ENCODE measurements around the gene DENND1C.
"Not testable (repeated sequence)": the region's sequence is repeated elsewhere in the genome, so short reads cannot be mapped to it uniquely, and the experiment has no call there.

The DENND1C gene

DNA sequence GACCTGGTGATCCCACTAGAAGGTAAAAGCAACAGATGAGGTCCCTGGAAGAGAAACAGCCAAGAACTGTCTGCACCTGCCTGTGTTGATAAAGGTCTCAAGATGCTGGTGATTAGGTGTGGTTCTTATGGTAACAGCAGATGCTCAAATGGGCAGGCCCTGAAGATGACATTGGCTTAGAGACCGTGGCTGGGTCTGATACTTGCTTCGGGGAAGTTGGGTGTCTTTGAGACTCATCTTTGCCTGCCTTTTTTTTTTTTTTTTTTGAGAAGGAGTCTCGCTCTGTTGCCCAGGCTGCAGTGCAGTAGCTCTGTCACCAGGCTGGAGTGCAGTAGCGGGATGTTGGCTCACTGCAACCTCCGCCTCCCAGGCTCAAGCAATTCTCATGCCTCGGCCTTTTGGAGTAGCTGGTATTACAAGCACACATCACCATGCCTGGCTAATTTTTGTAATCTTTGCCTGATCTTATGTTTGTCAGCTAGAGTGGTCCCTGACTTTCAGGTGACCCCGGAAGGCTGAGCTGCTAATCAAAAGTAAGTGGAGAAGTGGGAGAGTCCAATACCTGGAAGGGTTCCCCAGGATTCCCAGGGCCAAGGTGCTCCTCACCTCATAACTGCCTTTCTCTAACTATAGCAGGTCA, 29.9 kb downstream of the DENND1C start:
- DNase-seq, result no peak

DNA sequence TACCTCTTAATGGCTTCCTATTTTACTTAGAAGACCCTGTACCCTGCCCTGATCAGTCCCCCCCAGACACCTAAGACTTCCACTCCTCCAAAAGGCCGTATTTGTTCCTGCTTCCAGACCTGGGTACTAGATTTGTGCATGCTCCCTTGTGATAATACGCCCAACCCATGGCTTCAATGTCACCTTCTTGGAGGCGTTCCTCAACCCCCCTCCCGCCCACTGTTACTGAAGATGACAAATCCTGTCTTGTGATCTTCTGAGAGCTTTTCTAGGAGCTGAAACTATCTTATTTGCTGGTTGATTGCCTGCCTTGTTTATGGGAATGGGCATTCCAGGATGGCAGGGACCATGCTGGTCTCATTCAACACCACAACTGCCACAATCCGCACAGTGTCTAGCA, 31.4 kb downstream of the DENND1C start:
- DNase-seq, result no peak

DNA sequence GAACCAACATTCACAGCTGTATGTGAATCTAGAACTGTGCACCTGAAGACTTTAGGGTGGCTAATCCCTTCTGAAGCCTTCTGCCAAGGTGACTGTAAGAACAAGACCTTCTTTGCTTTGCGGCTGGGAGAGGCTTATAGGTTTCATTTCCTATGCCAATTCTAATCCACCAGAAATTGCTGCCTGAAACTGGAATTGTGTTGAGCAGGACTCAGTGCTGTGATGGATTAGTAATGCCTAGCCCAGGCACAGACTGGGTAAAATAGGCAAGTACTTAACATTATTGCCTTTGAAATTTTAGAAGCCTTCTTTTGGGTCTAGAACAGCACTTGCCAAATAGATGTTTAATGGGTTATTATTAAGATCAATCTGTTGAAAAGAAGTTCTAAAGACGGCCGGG, 33.5 kb downstream of the DENND1C start:
- no peak for DNase-seq

DNA sequence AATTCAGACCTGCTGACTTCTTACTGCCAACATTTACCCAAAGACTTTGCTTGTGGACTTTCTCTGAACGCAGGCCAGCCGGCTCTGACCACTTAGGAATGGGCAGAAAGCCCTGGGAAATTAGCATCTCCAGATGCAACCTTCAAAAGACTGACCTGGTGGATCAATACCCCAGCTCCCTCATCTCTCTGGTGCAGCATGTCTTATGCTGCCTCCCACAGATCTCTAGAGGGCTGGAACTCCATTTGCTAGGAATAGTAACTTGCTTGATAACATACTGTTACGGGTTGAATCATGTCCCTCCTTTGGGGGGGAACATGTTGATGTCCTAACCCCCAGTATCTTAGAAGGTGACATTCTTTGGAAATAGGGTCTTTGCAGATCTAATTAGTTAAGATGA, 35.1 kb downstream of the DENND1C start:
- no peak for DNase-seq

DNA sequence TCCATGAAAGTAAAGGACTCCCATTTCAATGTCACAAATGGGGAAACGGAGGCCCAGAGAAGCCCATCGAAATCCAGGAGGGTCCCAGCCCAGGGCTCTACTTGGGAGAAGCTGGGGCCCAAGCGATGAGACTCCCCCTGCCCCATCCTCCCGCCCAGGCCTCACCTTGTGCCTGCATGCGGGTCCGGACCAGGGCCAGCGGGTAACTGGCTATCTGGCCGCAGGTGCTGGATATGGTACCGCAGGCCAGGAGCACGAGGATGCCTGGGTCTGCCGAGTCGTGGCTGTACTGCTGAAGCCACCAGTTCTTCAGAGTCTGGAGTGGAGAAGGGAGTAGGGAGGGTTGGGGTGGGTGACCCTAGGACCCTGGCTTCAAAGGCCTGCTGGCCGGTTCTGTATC, 37.6 kb downstream of the DENND1C start:
- no peak for DNase-seq

DNA sequence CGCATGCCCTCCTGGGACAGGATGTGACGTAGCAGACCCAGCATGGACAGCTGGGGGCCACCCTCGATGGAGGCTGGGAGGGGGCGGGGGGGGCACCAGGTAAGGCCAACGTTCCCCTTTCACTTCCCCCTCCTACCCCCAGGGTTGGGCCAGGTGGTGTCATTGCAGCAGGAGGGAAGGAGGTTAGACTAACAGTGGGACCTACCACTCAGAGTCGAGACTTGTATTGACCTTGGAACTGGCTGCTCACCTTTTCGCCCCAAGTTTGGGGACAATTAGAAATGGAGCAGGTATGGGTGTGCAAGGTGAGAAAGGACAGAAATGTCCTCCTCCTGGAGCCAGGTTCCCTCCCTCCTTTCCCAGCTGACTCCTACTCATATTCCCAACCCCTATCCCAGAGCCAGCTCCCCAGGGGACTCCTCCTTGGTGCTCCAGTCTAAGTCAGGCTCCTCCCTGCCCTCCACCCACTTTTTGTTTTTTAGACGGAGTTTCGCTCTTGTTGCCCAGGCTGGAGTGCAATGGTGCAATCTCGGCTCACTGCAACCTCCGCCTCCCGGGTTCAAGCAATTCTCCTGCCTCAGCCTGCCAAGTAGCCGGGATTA, 39.4 kb downstream of the DENND1C start:
- DNase-seq, result no peak

DNA sequence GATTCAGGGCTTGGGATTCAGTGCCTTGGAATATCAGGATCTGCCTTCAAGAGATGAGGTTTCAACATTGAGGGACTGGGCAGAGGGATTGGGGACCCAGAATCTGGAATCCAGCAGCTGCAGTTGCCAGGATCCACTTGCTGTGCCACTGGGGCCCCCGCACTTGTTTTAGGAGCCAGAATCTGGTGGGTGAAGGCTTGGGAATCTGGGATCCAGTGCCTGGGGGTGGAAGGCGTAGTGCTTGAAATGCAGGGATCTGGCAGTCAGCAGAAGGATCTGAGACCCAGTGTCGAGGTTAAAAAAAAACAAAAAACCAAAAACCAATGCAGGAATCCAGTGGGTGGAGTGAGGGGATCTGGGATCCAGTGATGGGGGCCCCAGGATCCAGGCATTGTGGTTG, 40.7 kb downstream of the DENND1C start:
- no peak for DNase-seq

DNA sequence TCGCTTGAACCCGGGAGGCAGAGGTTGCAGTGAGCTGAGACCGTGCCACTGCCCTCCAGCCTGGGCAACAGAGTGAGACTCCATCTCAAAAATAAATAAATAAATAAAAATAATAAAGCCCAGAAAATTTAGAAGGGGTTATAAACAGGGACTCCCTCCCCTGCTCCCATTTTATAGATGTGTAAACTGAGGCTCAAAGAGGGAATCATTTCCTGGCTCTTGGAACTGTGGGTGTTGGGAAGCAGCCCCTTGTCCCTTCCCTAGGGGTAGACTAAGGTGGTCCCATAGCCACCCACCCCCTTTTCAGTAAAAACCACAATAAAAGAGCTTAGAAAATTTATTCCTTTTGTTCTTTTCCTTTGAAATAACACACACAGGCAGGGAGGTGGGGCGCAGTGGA, 41.8 kb downstream of the DENND1C start:
- DNase-seq, result no peak

DNA sequence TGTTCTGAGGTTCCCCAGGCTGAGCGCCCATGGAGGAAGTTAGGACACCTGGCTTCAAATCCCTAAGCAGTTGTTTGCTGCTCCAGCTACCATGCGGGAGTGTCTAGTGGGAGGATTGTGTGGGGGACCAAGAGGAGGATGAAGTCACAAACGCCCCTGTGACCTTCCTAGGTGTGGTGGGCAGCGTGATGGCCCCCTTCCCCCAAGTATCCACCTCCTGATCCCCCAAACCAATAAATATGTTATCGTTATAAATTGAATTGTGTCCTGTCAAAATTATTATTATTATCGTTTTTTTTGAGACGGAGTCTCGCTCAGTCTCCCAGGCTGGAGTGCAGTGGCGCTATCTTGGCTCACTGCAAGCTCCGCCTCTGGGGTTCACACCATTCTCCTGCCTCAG, 47.9 kb downstream of the DENND1C start, which contains the start of gene SLC25A41:
Gene SLC25A41, minus strand, starts transcription at position 101 of the 400 bp plus-strand sequence. Its CDS starts 70 bp downstream, at position 31.
- DNase-seq, result no peak

DNA sequence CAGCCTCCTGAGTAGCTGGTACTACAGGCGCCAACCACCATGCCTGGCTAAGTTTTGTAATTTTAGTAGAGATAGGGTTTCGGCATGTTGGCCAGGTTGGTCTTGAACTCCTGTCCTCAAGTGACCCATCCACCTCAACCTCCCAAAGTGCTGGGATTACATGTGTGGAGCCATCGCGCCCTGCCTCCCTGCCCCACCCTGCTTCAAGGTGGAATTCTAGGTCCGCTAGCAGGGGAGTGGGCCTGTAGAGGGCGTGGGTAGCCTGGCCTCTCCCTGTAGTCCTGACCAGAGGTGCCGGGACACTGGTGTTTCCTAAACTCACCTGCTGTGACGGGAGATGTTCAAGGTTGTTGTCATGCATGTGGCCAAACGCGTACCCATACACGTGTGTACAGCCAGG, 48.4 kb downstream of the DENND1C start:
- DNase-seq, result no peak

DNA sequence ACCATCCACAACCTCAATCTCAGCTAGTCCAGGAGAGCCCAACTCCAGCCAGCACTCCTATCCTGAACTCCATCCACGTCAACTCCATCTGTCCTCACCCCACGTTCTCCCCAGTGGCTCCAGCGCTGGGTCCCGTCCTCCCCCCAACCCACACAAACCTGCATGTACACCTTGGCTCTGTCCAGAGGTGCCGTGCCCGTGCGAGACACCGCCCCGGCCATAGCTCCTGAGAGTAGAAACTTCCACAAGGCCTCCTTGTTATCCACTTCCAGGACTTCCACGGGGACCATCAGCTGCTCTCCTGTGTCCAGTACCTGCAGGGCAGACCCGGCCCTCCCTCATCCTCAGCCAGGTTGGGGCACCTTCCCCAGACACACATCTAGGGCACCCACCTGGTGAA, 49.7 kb downstream of the DENND1C start:
- no peak for DNase-seq

DNA sequence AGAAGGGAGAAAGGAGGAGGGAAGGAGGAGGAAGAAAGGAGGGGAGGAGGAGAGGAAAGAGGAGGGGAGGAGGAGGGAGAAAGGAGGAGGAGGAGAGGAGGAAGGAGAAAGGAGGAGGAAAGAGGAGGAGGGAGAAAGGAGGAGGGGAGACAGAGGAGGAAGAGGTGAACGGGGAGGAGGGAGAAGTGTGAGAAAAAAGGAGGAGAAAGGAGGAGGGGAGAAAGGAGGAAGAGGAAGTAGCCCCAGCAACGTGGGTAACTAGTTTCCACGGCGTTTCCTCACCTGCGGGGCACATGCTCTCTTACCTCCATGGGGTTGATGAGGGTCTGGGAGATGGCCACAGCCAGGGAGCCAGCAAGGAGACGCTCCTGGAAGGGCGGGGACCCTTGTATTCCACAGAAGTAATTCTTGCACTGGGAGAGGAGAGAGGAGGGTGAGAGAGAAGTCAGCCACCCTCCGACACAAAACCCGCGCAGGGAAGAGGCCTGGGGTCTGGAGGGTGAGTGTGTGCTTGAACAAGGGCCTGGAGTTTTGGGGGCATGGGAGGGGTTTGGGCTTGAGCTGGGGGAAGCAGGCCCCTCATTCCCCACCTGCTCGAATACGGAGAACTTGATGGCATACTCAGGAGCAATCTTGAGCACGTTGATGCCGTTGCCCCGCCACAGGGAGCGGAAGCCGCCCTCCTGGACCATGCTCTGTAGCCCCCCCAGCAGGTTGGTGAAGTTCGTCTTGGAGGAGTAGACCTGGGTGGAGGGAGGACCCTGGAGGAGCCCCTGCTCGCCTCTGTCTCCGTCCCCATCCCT, 52.0 kb downstream of the DENND1C start:
- DNase-seq, result no peak

DNA sequence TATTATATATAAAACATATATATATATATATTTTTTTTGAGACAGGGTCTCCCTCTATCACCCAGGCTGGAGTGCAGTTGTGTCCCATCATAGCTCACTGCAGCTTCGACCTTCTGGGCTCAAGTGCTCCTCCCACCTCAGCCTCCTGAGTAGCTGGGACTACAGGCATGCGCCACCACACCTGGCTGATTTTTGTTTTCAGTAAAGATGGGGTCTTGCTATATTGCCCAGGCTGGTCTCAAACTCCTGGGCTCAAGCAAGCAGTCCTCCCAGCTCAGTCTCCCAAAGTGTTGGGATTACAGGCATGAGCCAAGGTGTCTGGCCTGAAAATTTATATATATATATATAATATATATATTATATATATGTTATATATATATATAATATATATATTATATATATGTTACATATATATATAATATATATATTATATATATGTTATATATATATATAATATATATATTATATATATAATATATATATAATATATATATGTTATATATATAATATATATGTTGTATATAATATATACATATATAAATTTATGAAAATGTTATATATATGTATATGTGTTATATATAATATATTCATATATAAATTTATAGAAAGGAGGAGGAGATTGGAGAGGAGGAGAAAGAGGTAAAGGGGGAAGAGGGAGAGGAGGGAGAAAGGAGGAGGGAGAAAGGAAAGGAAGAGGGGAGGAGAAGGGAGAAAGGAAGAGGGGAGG, 52.7 kb downstream of the DENND1C start:
- not testable (repeated sequence) for DNase-seq

DNA sequence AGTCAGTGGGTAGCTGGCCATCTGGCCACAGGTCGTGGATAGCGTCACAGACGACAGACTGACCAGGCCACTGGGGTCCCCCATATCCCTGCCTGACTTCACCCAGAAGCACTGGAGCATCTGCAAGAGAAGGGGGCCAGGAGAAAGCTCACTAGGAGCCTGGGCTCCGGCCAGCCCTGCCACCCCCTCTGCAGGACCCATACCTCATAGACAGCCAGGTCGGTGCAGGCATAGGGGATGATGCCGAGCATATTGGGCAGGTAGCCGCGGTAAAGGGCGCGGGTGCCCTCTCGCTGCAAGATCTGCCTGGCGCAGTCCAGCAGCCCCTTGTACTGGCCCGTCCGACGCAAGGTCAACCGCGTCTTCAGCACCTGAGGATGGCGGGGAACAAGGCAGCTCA, 54.5 kb downstream of the DENND1C start:
- no peak for DNase-seq

DNA sequence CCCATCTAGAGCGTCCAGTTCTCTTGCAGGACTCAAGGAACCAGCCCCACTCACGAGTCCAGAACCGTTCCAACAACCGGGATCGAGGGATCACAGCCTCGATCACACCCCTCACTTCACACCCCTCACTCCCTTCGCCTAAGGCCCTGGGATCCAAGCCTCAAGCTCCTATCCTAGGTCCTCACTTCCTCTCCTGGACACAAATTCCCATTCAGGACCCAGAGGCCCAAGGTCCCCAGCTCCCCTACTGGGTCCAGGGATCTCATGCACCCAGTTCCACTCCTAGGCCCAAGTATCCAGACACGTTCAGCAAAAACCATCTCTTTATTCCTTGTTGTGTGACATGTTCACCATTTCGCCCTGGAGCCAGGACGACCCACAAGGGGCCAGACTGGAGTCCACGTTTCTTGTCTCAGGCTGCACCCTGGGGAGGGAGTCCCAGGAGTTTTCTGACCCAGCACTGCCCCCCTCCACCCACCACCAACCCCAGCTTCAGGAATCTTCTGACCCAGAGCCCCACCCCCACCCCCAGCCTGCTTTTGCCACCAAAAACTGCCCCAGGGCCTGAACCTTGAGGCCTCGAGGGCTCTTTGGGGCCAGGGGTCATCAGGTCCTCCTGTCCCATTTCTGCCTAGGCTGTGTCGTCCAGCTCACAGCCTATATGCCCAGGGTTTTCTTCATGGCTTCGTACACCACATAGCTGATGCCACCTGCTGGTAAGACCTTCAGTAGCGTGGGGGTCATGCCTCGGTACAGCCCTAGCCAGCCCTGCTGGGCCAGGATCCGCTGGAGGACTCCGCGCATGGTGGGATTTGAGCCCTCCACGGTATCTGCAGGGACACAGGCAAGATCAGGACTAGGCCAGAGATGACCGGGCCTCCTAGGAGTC, 55.6 kb downstream of the DENND1C start:
- no peak for DNase-seq

DNA sequence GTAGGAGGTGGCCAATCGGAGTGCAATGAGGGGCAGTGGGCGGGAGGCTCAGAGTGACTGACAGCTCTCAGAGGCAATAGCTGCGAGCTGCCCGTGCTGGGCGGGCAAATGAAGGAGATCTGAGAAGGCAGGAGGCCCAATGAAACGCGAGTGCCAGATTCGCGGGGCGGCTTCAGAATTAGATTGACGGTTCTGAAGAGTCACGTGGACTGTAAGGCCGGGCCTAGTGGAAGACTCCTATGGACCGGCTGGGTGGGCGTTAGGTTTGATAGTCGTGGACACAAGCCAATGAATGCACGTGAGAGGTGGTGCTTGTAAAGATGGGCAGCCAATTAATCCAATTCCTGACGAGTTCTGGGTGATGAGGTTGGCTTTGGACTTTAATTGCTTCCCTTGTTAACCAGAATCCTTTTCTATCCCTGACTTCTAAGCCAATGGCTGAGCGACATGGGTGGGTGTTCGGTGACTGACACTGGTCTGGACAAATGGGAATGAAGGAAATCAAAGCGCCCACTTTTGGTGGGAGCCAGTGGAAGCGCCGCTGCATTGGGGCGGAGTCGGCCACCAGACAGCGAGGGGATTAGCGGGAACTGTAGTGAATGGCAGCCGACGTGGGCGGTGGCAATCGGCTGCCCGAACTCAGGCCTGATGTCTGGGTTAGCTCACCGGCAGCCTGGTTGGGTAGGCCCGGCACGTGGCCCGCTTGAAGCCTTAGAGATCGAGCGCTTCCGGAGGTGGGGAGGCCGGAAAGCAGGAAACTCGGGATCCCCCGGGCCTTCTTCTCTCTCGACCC, 56.5 kb downstream of the DENND1C start:
- peak; percentile 99 for DNase-seq

DNA sequence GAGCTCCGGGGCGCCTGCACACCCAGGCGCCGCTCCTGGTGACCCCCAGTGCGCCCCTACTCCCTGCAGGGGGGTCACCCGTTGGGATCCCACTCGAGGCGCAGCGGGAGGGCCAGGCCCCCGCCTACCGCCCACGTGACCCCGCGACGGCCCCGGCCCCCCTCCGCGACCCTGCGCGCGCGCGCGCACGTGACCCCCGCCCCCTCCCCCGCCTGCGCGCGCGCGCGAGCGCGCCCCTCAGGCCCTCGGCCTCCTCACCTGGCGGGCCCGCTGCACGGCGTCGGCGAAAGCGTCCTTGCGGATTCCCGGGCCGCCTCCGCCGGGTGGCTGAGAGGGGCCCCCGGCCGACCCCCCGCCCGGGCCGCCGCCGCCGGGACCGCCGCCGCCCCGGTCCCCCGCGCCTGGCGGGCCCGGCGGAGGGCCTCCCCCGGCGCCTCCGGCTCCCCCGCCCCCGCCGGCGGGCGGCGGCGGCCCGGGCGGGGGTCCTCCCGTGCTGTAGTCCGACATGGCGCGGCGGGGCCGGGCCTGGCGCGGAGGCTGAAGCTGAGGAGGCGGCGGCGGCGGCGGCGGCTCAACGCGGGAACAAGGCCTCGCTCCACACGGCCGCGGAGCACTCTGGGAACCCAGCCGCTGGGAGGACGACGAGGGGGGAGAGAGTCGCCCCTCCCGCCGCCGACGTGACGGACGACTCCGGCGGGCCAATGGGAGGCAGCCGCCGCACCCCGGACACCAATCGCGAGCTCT, 57.2 kb downstream of the DENND1C start, which contains the start of gene KHSRP:
Gene KHSRP, minus strand, starts transcription at position 617 of the 744 bp plus-strand sequence. Its CDS starts 110 bp downstream, at position 507.
- DNase-seq, result no peak

DNA sequence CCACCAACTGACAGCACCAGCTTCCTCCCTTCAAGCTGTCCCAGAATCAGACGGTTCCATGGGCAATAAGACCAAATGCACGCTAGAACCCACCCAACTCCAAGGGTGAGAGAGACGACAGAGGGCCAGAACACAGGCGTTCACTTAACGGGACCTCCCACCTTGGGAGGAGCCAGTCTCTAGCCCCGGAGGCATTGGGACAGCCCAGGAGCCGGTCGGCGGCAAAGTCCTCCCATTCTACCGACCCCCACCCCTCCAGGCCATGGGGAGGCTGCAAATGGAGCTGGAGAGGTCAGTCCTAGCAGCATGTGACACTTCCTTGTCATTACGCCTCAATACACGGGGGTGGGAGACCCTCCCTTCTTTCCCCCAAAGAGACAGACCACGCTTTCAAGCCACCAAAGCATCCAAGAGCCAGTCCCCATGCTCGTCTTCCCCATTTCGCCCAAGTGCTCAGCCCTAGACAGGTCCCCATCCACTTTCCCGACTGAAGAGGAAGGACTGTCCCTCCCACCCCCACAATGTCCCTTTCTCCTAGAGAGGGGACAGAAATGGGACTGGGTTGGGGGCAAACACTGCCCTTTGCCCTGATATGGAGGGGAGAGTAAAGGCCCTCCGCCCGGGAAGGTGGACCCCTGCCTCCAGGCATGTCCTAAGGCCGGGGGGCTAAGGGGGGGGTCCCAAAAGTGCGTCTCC, 57.9 kb downstream of the DENND1C start:
- DNase-seq, result no peak

DNA sequence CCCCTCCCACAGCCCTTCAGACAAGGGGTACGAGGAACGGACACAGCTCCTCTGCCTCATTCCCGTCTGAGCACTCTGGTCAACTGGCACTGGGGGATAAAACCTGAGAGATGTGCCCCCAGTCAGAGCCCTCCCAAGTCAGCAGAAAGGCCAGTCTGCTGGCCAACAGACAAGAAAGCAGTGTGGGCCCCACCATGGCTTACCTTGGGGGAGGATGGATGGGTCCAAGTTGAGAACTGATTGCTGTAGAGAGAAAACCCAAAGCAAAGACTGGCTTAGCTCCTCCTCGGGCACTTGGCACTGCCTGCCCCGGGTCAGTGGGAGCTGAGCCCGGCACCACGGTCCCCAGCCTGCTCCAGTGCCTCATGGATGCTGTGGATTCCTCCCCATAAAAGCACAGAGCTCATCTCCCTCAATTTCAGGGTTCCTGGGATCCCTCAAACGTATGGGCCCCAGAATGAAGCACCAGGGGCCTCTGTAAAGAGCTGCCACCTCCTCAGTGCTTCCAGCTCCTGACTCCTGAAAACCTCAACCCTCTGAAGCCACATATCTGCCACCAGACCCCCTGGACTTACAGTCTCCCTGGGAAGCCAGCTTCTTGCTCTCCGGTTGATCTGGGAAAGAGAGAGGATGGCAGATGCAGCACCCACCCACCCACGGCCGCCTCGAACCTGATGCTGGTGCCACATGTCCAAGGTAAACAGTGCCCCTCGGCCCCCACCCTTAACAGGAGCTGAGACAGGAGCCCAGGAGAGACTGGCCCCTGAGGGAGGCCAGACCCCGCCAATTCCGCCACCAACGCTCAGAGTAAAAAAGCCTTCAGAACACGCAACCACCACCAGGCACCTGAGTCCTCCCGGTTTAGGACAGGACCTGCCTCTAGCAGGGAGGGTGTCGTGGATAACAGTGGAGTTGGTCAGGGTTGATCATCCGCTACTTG, 60.2 kb downstream of the DENND1C start:
- no peak for DNase-seq
